Neural cell (in vitro differentiated cells): Measurements from ENCODE around the gene PLEKHA3.

Experiments
- CTCF ChIP-seq: fragments of 450-650 bp; IDR thresholded peaks from 2 replicates; pipeline ENCODE4 v1.5.1; 2014; ENCODE audit warnings: antibody characterized with exemption, mild to moderate bottlenecking, moderate library complexity; ENCODE audit not compliant: poor library complexity, severe bottlenecking
- EP300 ChIP-seq: fragments of 450-650 bp; conservative IDR thresholded peaks from 2 replicates; pipeline ENCODE4 v1.6.1; 2014; ENCODE audit warnings: antibody characterized with exemption, mild to moderate bottlenecking, moderate library complexity; ENCODE audit not compliant: poor library complexity, severe bottlenecking
- EZH2 ChIP-seq: fragments of 200-600, 300-800 bp; shearing (Covaris generic), sonication (generic); IDR thresholded peaks from 2 replicates; pipeline ENCODE4 v1.6.1; 2014; ENCODE audit warnings: antibody characterized with exemption, low read length, borderline replicate concordance, mild to moderate bottlenecking; ENCODE audit not compliant: insufficient read depth, poor library complexity, severe bottlenecking
- MXI1 ChIP-seq: fragments of 450-650 bp; conservative IDR thresholded peaks from 2 replicates; pipeline ENCODE4 v1.6.1; 2014; ENCODE audit warnings: antibody characterized with exemption, mild to moderate bottlenecking; ENCODE audit not compliant: poor library complexity, severe bottlenecking
- POLR2AphosphoS5 ChIP-seq: IDR thresholded peaks from 2 replicates; pipeline ENCODE4 v1.6.1; 2012
- RAD21 ChIP-seq: fragments of 450-650 bp; conservative IDR thresholded peaks from 2 replicates; pipeline ENCODE4 v1.6.1; 2014; ENCODE audit warnings: antibody characterized with exemption, mild to moderate bottlenecking, moderate library complexity
- SMC3 ChIP-seq: fragments of 450-650 bp; conservative IDR thresholded peaks from 2 replicates; pipeline ENCODE4 v1.6.1; 2014; ENCODE audit warnings: antibody characterized with exemption, mild to moderate bottlenecking, moderate library complexity; ENCODE audit not compliant: poor library complexity
- TAF1 ChIP-seq: IDR thresholded peaks from 2 replicates; pipeline ENCODE4 v1.6.1; 2012; ENCODE audit warnings: low read depth
- TF ChIP-seq, protein P1 (sequence below): IDR thresholded peaks from 2 replicates; pipeline ENCODE4 v1.6.1; 2012; ENCODE audit warnings: borderline replicate concordance

DNA sequence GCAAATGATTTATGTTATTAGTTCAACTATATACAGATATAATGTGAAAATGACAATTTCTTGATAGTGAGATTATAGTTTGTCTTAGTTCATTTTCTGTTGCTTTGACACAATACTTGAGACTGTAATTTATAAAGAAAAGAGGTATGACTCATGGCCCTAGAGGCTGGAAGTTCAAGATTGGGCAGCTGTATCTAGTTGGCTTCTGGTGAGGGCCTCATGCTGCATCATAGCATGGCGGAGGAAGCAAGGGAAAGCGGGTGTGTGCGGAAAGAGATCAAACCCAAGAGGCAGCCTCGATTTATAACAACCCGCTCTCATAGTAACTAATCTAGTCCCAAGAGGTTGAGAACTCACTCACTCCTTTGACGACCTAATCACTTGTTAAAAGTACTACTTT is 11.4 kb downstream of the PLEKHA3 start:
- TF ChIP-seq CTCF, result no peak
- TF ChIP-seq EP300, result no peak
- no peak for TF ChIP-seq EZH2
- no peak for TF ChIP-seq POLR2AphosphoS5
- TF ChIP-seq, protein P1, sequence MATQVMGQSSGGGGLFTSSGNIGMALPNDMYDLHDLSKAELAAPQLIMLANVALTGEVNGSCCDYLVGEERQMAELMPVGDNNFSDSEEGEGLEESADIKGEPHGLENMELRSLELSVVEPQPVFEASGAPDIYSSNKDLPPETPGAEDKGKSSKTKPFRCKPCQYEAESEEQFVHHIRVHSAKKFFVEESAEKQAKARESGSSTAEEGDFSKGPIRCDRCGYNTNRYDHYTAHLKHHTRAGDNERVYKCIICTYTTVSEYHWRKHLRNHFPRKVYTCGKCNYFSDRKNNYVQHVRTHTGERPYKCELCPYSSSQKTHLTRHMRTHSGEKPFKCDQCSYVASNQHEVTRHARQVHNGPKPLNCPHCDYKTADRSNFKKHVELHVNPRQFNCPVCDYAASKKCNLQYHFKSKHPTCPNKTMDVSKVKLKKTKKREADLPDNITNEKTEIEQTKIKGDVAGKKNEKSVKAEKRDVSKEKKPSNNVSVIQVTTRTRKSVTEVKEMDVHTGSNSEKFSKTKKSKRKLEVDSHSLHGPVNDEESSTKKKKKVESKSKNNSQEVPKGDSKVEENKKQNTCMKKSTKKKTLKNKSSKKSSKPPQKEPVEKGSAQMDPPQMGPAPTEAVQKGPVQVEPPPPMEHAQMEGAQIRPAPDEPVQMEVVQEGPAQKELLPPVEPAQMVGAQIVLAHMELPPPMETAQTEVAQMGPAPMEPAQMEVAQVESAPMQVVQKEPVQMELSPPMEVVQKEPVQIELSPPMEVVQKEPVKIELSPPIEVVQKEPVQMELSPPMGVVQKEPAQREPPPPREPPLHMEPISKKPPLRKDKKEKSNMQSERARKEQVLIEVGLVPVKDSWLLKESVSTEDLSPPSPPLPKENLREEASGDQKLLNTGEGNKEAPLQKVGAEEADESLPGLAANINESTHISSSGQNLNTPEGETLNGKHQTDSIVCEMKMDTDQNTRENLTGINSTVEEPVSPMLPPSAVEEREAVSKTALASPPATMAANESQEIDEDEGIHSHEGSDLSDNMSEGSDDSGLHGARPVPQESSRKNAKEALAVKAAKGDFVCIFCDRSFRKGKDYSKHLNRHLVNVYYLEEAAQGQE, result no peak
- no peak for TF ChIP-seq MXI1
- no peak for TF ChIP-seq TAF1
- no peak for TF ChIP-seq RAD21
- no peak for TF ChIP-seq SMC3
